HepG2 (cell line): ENCODE measurements around the gene MARK2. TPM values are rescaled to one million over a fixed set of nuclear protein-coding genes. Genes with fewer than 3 reads are reported as not detected.
"Not testable (repeated sequence)": the region's sequence is repeated elsewhere in the genome, so short reads cannot be mapped to it uniquely, and the experiment has no call there.

Experiments used
- ATAC-seq: fragments of 200-7000 bp; cut with Tn5 transposase; 3 replicates; pipeline ENCODE4 v1.9.1; 2020; ENCODE audit warnings: mild to moderate bottlenecking, moderate library complexity
- BruUV-seq: library from RNA; stranded (reverse); fragments of 400-500 nt; replicated peaks from 2 replicates; lab custom pipeline; 2021; lab: Mats Ljungman, UMichigan
- CTCF ChIA-PET: fragments of 300-600 bp; formaldehyde crosslinking; extraction: SDS; loops from one replicate; lab custom pipeline; 2021; ENCODE audit warnings: low total read pairs, inconsistent platforms, low intra/inter-chr PET ratio; lab: Yijun Ruan, JAX
- POLR2A ChIA-PET: fragments of 350-600 bp; sonication (Branson Sonifier 250); formaldehyde crosslinking; loops from one replicate; lab custom pipeline; 2020; ENCODE audit warnings: antibody characterized with exemption, inconsistent platforms; lab: Yijun Ruan, JAX
- DNase-seq: peaks from one replicate; pipeline ENCODE4 v3.0.0-alpha.2; 2015; ENCODE audit warnings: low spot score
- FAIRE-seq: peaks from 3 replicates; lab custom pipeline; 2011; peaks lifted over from hg19 to GRCh38; lab: Jason Lieb, UNC
- H2AFZ ChIP-seq: one replicate; pipeline ENCODE4 v1.6.1; 2011; ENCODE audit warnings: low read length, inconsistent platforms
- H3K27ac ChIP-seq: fragments of 300-600 bp; 3 replicates; pipeline ENCODE4 v1.8.0; 2011; ENCODE audit warnings: mixed run types, mild to moderate bottlenecking, mixed read lengths, low read length, inconsistent platforms; ENCODE audit not compliant: insufficient read depth; ENCODE audit errors: extremely low read length
- H3K27me3 ChIP-seq, 2 experiments: fragments of 200-600 bp in 1 of 2; 2 replicates in 1 of 2; 3 replicates in 1 of 2; pipeline versions ENCODE4 v1.6.0 to v1.8.0; 2011; ENCODE audit warnings: low read length in 2 of 2, mild to moderate bottlenecking in 2 of 2, moderate library complexity in 2 of 2, inconsistent platforms in 1 of 2; ENCODE audit not compliant: insufficient read depth in 2 of 2, control insufficient read depth in 1 of 2
- H3K36me3 ChIP-seq, 2 experiments: fragments of 200-600 bp in 1 of 2; replicated peaks in 1 of 2; 2 replicates in 1 of 2; 3 replicates in 1 of 2; pipeline versions ENCODE4 v1.5.1 to v1.8.0; 2011; ENCODE audit warnings: low read length in 2 of 2, inconsistent platforms in 1 of 2; ENCODE audit not compliant: insufficient read depth in 2 of 2, control insufficient read depth in 1 of 2
- H3K4me1 ChIP-seq: 2 replicates; pipeline ENCODE4 v1.5.1; 2012; ENCODE audit warnings: low read length, inconsistent platforms; ENCODE audit not compliant: insufficient read depth
- H3K4me2 ChIP-seq: 2 replicates; pipeline ENCODE4 v1.6.0; 2011; ENCODE audit warnings: low read depth, low read length, inconsistent platforms
- H3K4me3 ChIP-seq, 3 experiments: fragments of 200-600 bp in 1 of 3; sonication (generic), shearing (Covaris generic) in 1 of 3; replicated peaks in 1 of 3; 2 replicates each; pipeline ENCODE4 v1.5.1; 2011 to 2016; ENCODE audit warnings: low read length in 3 of 3, inconsistent platforms in 2 of 3, low read depth in 2 of 3, mild to moderate bottlenecking in 2 of 3, control low read depth in 1 of 3, mixed read lengths in 1 of 3; ENCODE audit not compliant: insufficient read depth in 1 of 3
- H3K79me2 ChIP-seq: one replicate; pipeline ENCODE4 v1.6.1; 2011; ENCODE audit warnings: low read length, inconsistent platforms; ENCODE audit not compliant: insufficient read depth
- H3K9ac ChIP-seq: 2 replicates; pipeline ENCODE4 v1.6.0; 2011; ENCODE audit warnings: mild to moderate bottlenecking, low read depth, low read length, inconsistent platforms; ENCODE audit not compliant: insufficient read depth
- H3K9me3 ChIP-seq: 2 replicates; pipeline ENCODE4 v1.5.1; 2012; ENCODE audit warnings: mild to moderate bottlenecking, low read length
- H4K20me1 ChIP-seq: 2 replicates; pipeline ENCODE4 v1.6.0; 2011; ENCODE audit warnings: inconsistent platforms, mild to moderate bottlenecking, low read length, moderate library complexity; ENCODE audit not compliant: insufficient read depth
- CEBPB ChIP-seq: IDR thresholded peaks from 2 replicates; pipeline ENCODE4 v1.6.1; 2011; ENCODE audit warnings: low read depth, low read length, improper control_type of control experiment, borderline replicate concordance
- CEBPG ChIP-seq: IDR thresholded peaks from 2 replicates; pipeline ENCODE4 v1.6.1; 2016
- ETV5 ChIP-seq: IDR thresholded peaks from 2 replicates; pipeline ENCODE4 v1.6.1; 2018; ENCODE audit warnings: missing biosample characterization, missing genetic modification reagents, inconsistent platforms, borderline replicate concordance
- GABPA ChIP-seq, 2 experiments: IDR thresholded peaks; 2 replicates each; pipeline ENCODE4 v1.6.1; 2011 to 2016; ENCODE audit warnings: low read depth in 2 of 2, low read length in 1 of 2, missing biosample characterization in 1 of 2, missing genetic modification characterization in 1 of 2
- GATAD2A ChIP-seq: IDR thresholded peaks from 2 replicates; pipeline ENCODE4 v1.6.1; 2016
- GFI1 ChIP-seq: sonication (generic); formaldehyde crosslinking; IDR thresholded peaks from 2 replicates; pipeline ENCODE4 v1.5.0; 2020; ENCODE audit warnings: missing genetic modification reagents, mild to moderate bottlenecking, borderline replicate concordance
- NR2C2 ChIP-seq: sonication (generic); formaldehyde crosslinking; IDR thresholded peaks from 2 replicates; pipeline ENCODE4 v1.4.0; 2020; ENCODE audit warnings: missing genetic modification reagents, mild to moderate bottlenecking, moderate library complexity, borderline replicate concordance
- NR2F6 ChIP-seq, 2 experiments: IDR thresholded peaks; 2 replicates each; pipeline ENCODE4 v1.6.1; 2016; ENCODE audit warnings: antibody characterized with exemption in 1 of 2, mild to moderate bottlenecking in 1 of 2
- PITX1 ChIP-seq: sonication (generic); formaldehyde crosslinking; IDR thresholded peaks from 2 replicates; pipeline ENCODE4 v1.5.1; 2020; ENCODE audit warnings: mild to moderate bottlenecking, missing genetic modification reagents
- SOX6 ChIP-seq, 2 experiments: fragments of 450-650 bp in 1 of 2; sonication (generic) in 1 of 2; formaldehyde crosslinking in 1 of 2; IDR thresholded peaks; 2 replicates each; pipeline versions ENCODE4 v1.4.0 to v1.6.1; 2017 to 2020; ENCODE audit warnings: antibody characterized with exemption in 1 of 2, mild to moderate bottlenecking in 1 of 2, missing genetic modification reagents in 1 of 2
- WGBS: methylation state at CpG from one replicate; pipeline ENCODE4 v1.1.6; 2017; ENCODE audit warnings: low lambda C conversion rate; 5-methylcytosine and 5-hydroxymethylcytosine counted together
- in situ Hi-C: cut with HindIII; loops from 2 replicates; pipeline ENCODE4 v1.10.0; 2017; ENCODE audit warnings: low pct_unique_long_range_greater_than_20kb; ENCODE audit not compliant: extremely low pct_ligation_motif_present
- intact Hi-C: fragments of 100-400 bp; cut with micrococcal nuclease; formaldehyde crosslinking; loops from one replicate; pipeline ENCODE4 v1.10.0; 2022; ENCODE audit not compliant: unreplicated experiment
- polyA plus RNA-seq, 8 experiments: library from polyadenylated mRNA; depleted of rRNA in 3 of 8; stranded (reverse) in 7 of 8; unstranded in 1 of 8; fragments of >200 nt; fragmentation: Illumina TruSeq in 4 of 8; extraction: Trizol in 4 of 8; gene quantifications; 2 replicates each; pipeline versions ENCODE4 v1.2.1 to v1.2.3, GENCODE V29; 2011 to 2016; ENCODE audit warnings: low read depth in 4 of 8, missing spikeins in 1 of 8, mixed read lengths in 1 of 8; ENCODE audit not compliant: insufficient read depth in 1 of 8
- total RNA-seq, 5 experiments: library from RNA; depleted of rRNA; stranded (reverse); fragments of >200 nt; fragmentation: Illumina TruSeq; extraction: Trizol; gene quantifications; 2 replicates each; pipeline ENCODE4 v1.2.3, GENCODE V29; 2016; ENCODE audit warnings: low read depth in 1 of 5
- TF ChIP-seq, protein P1 (sequence below): sonication (generic); formaldehyde crosslinking; IDR thresholded peaks from 2 replicates; pipeline ENCODE4 v1.5.0; 2020; ENCODE audit warnings: mild to moderate bottlenecking, missing genetic modification reagents
- TF ChIP-seq, protein P2 (sequence below): sonication (generic); formaldehyde crosslinking; IDR thresholded peaks from 2 replicates; pipeline ENCODE4 v1.4.0; 2020; ENCODE audit warnings: missing genetic modification reagents, mild to moderate bottlenecking, borderline replicate concordance
- TF ChIP-seq, protein P3 (sequence below): sonication (generic); formaldehyde crosslinking; IDR thresholded peaks from 2 replicates; pipeline ENCODE4 v1.4.0; 2020; ENCODE audit warnings: missing genetic modification reagents
- TF ChIP-seq, protein P4 (sequence below): IDR thresholded peaks from 2 replicates; pipeline ENCODE4 v1.4.0; 2020; ENCODE audit warnings: mild to moderate bottlenecking, missing genetic modification reagents

Gene MARK2
- total and polyA plus RNA-seq, 2 of the 13 experiments (the other 11 are each of a cell fraction or from before 2014, with no cell fraction given), result 13.5 to 13.9 TPM

DNA sequence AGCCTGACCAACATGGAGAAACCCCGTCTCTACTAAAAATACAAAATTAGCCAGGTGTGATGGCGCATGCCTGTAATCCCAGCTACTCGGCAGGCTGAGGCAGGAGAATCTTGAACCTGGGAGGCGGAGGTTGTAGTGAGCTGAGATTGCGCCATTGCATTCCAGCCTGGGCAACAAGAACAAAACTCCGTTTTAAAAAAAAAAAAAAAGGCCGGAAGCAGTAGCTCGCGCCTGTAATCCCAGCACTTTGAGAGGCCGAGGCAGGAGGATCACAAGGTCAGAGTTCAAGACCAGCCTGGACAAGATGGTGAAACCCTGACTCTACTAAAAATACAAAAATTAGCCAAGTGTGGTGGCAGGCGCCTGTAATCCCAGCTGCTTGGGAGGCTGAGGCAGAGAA is 28.5 kb upstream of the MARK2 start:
- Histone ChIP-seq H3K79me2 (peaks cover 25% of the 10 kb centered on the region), H3K4me1 (peaks cover 40% of the 10 kb centered on the region)
- H3K4me2 ChIP-seq; H3K9me3 ChIP-seq; H3K27ac ChIP-seq; H3K36me3 ChIP-seq; ATAC-seq; H3K27me3 ChIP-seq; H2AFZ ChIP-seq; FAIRE-seq; intact Hi-C loops; BruUV-seq; in situ Hi-C loops; H4K20me1 ChIP-seq; H3K4me3 ChIP-seq; H3K9ac ChIP-seq; CTCF ChIA-PET; TF ChIP-seq SOX6 (IDR thresholded peaks at IDR 0.05); NR2F6 (CRISPR knock-in tag; IDR thresholded peaks at IDR 0.05); GABPA (IDR thresholded peaks at IDR 0.05; ENCODE audit: low read depth, low read length): not testable (repeated sequence)
- POLR2A ChIA-PET, result interaction anchor here (0.7 to 3.2 kb wide), 2 partner anchors 35 to 43 kb away, joined by 3 to 14 read pairs; partner anchors contain the start of gene ZFTA
- peak; percentile 42 for DNase-seq
- 64% methylated on average over 11 of the region's 11 CpGs for WGBS
- peak; percentile 66; the same call in 1 of the 2 replicates for TF ChIP-seq NR2C2 (CRISPR knock-in tag)
- 0 out of 2 replicates have a peak, but pooled peaks have one; percentile 41 for TF ChIP-seq PITX1 (CRISPR knock-in tag)
- peak; percentile 32; the same call in 1 of the 2 replicates for TF ChIP-seq SOX6 (CRISPR knock-in tag; IDR thresholded peaks at IDR 0.05)
- peak; percentile 49; the same call in 1 of the 2 replicates for TF ChIP-seq CEBPB
- TF ChIP-seq, protein P1, sequence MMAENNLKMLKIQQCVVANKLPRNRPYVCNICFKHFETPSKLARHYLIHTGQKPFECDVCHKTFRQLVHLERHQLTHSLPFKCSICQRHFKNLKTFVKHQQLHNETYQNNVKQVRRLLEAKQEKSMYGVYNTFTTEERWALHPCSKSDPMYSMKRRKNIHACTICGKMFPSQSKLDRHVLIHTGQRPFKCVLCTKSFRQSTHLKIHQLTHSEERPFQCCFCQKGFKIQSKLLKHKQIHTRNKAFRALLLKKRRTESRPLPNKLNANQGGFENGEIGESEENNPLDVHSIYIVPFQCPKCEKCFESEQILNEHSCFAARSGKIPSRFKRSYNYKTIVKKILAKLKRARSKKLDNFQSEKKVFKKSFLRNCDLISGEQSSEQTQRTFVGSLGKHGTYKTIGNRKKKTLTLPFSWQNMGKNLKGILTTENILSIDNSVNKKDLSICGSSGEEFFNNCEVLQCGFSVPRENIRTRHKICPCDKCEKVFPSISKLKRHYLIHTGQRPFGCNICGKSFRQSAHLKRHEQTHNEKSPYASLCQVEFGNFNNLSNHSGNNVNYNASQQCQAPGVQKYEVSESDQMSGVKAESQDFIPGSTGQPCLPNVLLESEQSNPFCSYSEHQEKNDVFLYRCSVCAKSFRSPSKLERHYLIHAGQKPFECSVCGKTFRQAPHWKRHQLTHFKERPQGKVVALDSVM (CRISPR knock-in tag), result peak; percentile 92
- TF ChIP-seq, protein P2, sequence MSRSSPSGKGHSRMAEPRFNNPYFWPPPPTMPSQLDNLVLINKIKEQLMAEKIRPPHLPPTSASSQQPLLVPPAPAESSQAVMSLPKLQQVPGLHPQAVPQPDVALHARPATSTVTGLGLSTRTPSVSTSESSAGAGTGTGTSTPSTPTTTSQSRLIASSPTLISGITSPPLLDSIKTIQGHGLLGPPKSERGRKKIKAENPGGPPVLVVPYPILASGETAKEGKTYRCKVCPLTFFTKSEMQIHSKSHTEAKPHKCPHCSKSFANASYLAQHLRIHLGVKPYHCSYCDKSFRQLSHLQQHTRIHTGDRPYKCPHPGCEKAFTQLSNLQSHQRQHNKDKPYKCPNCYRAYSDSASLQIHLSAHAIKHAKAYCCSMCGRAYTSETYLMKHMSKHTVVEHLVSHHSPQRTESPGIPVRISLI (CRISPR knock-in tag), result peak; percentile 78; the same call in 1 of the 2 replicates
- peak; percentile 17; the same call in 1 of the 2 replicates for TF ChIP-seq GATAD2A (CRISPR knock-in tag)
- TF ChIP-seq, protein P3, sequence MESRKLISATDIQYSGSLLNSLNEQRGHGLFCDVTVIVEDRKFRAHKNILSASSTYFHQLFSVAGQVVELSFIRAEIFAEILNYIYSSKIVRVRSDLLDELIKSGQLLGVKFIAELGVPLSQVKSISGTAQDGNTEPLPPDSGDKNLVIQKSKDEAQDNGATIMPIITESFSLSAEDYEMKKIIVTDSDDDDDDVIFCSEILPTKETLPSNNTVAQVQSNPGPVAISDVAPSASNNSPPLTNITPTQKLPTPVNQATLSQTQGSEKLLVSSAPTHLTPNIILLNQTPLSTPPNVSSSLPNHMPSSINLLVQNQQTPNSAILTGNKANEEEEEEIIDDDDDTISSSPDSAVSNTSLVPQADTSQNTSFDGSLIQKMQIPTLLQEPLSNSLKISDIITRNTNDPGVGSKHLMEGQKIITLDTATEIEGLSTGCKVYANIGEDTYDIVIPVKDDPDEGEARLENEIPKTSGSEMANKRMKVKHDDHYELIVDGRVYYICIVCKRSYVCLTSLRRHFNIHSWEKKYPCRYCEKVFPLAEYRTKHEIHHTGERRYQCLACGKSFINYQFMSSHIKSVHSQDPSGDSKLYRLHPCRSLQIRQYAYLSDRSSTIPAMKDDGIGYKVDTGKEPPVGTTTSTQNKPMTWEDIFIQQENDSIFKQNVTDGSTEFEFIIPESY, result peak; percentile 72
- TF ChIP-seq, protein P4, sequence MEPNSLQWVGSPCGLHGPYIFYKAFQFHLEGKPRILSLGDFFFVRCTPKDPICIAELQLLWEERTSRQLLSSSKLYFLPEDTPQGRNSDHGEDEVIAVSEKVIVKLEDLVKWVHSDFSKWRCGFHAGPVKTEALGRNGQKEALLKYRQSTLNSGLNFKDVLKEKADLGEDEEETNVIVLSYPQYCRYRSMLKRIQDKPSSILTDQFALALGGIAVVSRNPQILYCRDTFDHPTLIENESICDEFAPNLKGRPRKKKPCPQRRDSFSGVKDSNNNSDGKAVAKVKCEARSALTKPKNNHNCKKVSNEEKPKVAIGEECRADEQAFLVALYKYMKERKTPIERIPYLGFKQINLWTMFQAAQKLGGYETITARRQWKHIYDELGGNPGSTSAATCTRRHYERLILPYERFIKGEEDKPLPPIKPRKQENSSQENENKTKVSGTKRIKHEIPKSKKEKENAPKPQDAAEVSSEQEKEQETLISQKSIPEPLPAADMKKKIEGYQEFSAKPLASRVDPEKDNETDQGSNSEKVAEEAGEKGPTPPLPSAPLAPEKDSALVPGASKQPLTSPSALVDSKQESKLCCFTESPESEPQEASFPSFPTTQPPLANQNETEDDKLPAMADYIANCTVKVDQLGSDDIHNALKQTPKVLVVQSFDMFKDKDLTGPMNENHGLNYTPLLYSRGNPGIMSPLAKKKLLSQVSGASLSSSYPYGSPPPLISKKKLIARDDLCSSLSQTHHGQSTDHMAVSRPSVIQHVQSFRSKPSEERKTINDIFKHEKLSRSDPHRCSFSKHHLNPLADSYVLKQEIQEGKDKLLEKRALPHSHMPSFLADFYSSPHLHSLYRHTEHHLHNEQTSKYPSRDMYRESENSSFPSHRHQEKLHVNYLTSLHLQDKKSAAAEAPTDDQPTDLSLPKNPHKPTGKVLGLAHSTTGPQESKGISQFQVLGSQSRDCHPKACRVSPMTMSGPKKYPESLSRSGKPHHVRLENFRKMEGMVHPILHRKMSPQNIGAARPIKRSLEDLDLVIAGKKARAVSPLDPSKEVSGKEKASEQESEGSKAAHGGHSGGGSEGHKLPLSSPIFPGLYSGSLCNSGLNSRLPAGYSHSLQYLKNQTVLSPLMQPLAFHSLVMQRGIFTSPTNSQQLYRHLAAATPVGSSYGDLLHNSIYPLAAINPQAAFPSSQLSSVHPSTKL (CRISPR knock-in tag), result 0 out of 2 replicates have a peak, but pooled peaks have one; percentile 27
- TF ChIP-seq NR2F6 (IDR thresholded peaks at IDR 0.05), result peak; percentile 52
- peak; percentile 80 for TF ChIP-seq CEBPG (CRISPR knock-in tag)
- peak; percentile 39; the same call in 1 of the 2 replicates for TF ChIP-seq ETV5 (CRISPR knock-in tag)
- TF ChIP-seq GABPA (CRISPR knock-in tag; IDR thresholded peaks at IDR 0.05; ENCODE audit: low read depth), result peak; percentile 63
- peak; percentile 43; the same call in 1 of the 2 replicates for TF ChIP-seq GFI1 (CRISPR knock-in tag)
